ENCODE results near the gene STK35.

STK35 gene

GRCh38 chr20:2135013-2135412 lies 33.4 kb downstream of the STK35 start:
- no peak for DNase-seq (ENCODE audit: low read depth)

- DNase-seq (ENCODE audit: low read depth), result no peak
These were observed 34.6 kb downstream of the STK35 start for GRCh38 chr20:2136275-2136674.

GRCh38 chr20:2137552-2138201 lies 36.0 kb downstream of the STK35 start:
- peak; percentile 74 for DNase-seq (ENCODE audit: low read depth)

GRCh38 chr20:2138396-2138795 lies 36.8 kb downstream of the STK35 start:
- DNase-seq (ENCODE audit: low read depth), result no peak

- no peak for DNase-seq (ENCODE audit: low read depth)
These were observed 37.6 kb downstream of the STK35 start for GRCh38 chr20:2139250-2139649.

GRCh38 chr20:2139736-2140135 lies 38.1 kb downstream of the STK35 start:
- DNase-seq (ENCODE audit: low read depth), result no peak

- DNase-seq (ENCODE audit: low read depth), result no peak
These were observed 38.9 kb downstream of the STK35 start for GRCh38 chr20:2140561-2140960.

- no peak for DNase-seq (ENCODE audit: low read depth)
These were observed 40.3 kb downstream of the STK35 start for GRCh38 chr20:2141600-2142575.

GRCh38 chr20:2142649-2143048 lies 41.0 kb downstream of the STK35 start:
- no peak for DNase-seq (ENCODE audit: low read depth)

GRCh38 chr20:2143594-2143993 lies 42.0 kb downstream of the STK35 start:
- DNase-seq (ENCODE audit: low read depth), result no peak

- no peak for DNase-seq (ENCODE audit: low read depth)
These were observed 43.2 kb downstream of the STK35 start for GRCh38 chr20:2144850-2145249.

GRCh38 chr20:2145376-2145775 lies 43.7 kb downstream of the STK35 start:
- no peak for DNase-seq (ENCODE audit: low read depth)

- no peak for DNase-seq (ENCODE audit: low read depth)
These were observed 44.6 kb downstream of the STK35 start for GRCh38 chr20:2146080-2146867.

GRCh38 chr20:2149507-2149906 lies 47.9 kb downstream of the STK35 start:
- no peak for DNase-seq (ENCODE audit: low read depth)

GRCh38 chr20:2150660-2151059 lies 49.0 kb downstream of the STK35 start:
- DNase-seq (ENCODE audit: low read depth), result no peak

- DNase-seq (ENCODE audit: low read depth), result peak; percentile 54
These were observed 50.2 kb downstream of the STK35 start for GRCh38 chr20:2151858-2152281.

- DNase-seq (ENCODE audit: low read depth), result no peak
These were observed 50.7 kb downstream of the STK35 start for GRCh38 chr20:2152317-2152716.

- no peak for DNase-seq (ENCODE audit: low read depth)
These were observed 51.7 kb downstream of the STK35 start for GRCh38 chr20:2153326-2153725.

- DNase-seq (ENCODE audit: low read depth), result no peak
These were observed 54.6 kb downstream of the STK35 start for GRCh38 chr20:2156224-2156623.

GRCh38 chr20:2156666-2157624 lies 55.3 kb downstream of the STK35 start:
- no peak for DNase-seq (ENCODE audit: low read depth)

- DNase-seq (ENCODE audit: low read depth), result no peak
These were observed 60.6 kb downstream of the STK35 start for GRCh38 chr20:2162125-2162822.

Measured in GM04503 (cell line).